Caki2 (cell line): ENCODE data around the gene GUCY1A2. TPM values are rescaled to one million over a fixed set of nuclear protein-coding genes. Genes with fewer than 3 reads are reported as not detected.
"Not testable (repeated sequence)": the region's sequence is repeated elsewhere in the genome, so short reads cannot be mapped to it uniquely, and the experiment has no call there.

Experiments
- DNase-seq: peaks from one replicate; pipeline ENCODE4 v3.0.0-alpha.2; 2015; ENCODE audit warnings: low read depth
- in situ Hi-C: cut with HindIII; loops from 2 replicates; pipeline ENCODE4 v1.10.0; 2016; ENCODE audit warnings: low sequenced_read_pairs, low pct_unique_long_range_greater_than_20kb, mixed read lengths
- total RNA-seq: library from RNA; depleted of rRNA; stranded (reverse); fragments of >200 nt; shearing (Covaris generic); gene quantifications from 2 replicates; pipeline ENCODE4 v1.2.3, GENCODE V29; 2014; ENCODE audit warnings: low replicate concordance

The GUCY1A2 gene
- total RNA-seq, 1 experiment from 2014 or later, result not detected

DNA sequence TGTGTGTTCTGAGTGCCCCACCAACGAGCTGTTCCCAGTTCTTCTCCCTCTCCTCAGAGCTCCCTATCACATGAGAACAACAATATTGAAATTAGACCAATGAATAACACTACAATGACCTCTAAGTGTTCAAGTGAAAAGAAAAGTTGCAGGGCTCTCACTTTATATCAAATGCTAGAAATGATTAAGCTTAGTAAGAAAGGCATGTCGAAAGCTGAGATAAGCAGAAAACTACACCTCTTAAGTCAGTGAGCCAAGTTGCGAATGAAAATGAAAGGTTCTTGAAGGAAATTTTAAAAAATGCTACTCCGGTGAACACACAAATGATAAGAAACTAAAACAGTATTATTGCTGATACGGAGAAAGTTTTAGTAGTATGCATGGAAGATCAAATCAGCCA lies 199.8 kb downstream of the GUCY1A2 start:
- in situ Hi-C loops, result no loop called here
- DNase-seq, result peak; percentile 1

DNA sequence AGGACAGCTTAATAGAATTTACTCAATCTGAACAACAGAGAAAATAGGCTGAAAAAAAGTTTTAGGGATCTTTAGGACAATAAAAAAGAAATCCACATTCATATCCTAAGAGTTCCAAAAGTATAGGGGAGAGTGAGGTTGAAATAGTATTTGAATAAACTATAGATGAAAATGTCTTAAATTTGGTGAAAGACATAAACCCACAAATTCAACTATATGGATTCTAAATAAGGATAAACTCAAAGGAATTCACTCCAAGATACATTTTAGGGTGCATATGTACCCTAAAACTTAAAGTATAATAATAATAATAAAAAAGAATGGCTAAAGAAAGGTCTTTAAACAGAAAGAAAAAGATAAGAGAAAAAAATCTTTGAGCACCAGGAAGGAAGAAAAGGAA lies 203.1 kb downstream of the GUCY1A2 start:
- in situ Hi-C loops, result no loop called here
- no peak for DNase-seq

DNA sequence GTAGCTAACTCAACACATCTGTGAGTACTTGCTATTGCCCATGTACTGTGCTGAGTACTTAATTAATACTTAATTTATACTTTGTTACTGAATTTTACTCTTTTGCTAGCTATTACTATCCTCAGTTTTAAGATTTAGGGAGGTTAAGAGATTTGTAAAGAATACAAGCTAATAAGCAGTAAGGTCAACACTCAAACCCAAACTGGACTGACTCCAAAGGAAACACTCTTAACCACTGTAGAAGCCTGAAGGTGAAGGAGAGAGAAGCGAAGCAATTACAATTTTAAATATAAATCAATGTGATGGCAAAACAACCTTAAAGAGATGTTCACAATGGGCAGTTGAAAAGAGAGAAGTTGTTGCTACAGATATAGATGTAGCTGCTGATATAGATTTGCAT lies 204.5 kb downstream of the GUCY1A2 start:
- no peak for DNase-seq
- in situ Hi-C loops, result no loop called here

DNA sequence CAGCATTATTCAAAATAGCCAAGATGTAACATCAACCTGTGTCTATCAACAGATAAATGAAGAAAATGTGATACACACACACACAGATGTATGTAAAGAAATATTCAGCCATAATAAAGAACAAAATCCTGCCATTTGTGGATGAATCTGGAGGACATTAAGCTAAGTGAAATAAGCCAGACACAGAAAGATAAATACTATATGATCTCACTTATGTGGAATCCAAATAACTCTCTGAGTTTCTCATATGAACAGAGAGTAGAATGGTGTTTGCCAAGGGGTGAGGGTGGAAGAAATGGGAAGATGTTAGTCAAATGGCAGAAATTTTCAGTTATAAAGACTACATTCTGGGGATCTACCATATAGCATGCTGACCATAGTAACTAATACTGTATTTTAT lies 224.2 kb downstream of the GUCY1A2 start:
- DNase-seq, result no peak
- in situ Hi-C loops, result no loop called here

DNA sequence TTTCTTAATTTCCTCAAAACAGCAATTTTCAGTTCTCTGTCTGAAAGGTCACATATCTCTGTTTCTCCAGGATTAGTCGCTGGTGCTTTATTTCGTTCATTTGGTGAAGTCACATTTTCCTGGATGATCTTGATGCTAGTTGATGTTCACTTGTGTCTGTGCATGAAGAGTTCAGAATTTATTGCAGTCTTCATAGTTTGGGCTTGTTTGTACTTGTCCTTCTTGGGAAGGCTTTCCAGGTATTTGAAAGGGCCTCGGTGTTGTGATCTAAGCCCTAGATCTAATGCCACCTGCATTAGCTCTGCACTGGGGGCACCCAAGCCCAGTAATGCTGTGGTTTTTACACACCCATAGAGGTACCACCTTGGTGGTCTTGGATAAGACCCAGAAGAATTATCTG lies 228.9 kb downstream of the GUCY1A2 start:
- DNase-seq, result no peak
- in situ Hi-C loops, result no loop called here

DNA sequence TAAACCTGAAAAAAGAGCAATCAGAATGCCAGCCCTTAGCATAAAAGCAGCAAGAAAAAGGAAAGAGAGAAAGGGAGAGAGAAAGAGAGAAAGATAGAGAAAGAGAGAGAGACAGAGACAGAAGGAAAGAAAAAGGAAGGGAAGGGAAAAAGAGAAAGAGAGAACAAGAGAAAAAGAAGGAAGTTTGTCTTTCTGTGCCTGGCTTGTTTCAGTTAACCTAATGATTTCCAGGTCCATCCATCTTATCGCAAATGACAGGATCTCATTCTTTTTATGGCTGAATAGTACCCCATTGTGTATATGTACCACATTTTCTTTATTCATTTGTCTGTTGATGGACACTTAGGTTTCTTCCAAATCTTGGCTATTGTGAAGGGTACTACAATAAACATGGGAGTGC lies 230.8 kb downstream of the GUCY1A2 start:
- no peak for DNase-seq
- in situ Hi-C loops, result no loop called here

DNA sequence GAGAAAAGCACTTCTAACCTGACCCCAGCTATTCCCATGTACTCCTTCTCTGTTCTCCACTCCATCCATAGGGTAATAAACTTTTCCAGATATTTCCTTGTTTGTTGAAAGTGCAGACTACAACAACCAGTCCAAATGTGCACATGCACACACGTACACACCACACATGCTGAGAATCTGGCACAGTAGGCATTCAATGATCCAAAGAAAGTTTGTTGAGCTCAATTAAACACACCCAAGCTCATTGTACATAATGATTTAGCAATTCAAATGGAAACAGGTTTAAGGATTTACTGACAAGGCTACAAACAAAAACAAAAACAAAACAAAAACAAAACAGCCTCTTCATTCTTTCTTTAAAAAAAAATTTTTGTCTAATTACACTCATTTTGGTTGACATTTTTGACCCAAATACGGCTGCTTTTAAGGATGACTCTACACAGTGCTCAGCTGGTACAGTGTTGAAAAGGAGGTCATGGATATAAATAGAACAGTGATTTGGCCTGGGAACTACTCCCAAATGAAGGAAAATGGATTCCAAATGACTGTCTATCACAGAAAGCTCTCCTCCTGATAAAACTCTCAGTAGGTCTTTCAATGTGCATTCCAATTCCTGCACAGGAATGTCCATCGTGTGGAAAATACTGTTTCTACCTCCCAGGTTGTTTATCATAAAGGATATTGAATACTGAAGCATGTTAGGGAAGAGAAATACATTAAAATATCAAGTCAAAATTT lies 232.2 kb downstream of the GUCY1A2 start:
- in situ Hi-C loops, result no loop called here
- no peak for DNase-seq

DNA sequence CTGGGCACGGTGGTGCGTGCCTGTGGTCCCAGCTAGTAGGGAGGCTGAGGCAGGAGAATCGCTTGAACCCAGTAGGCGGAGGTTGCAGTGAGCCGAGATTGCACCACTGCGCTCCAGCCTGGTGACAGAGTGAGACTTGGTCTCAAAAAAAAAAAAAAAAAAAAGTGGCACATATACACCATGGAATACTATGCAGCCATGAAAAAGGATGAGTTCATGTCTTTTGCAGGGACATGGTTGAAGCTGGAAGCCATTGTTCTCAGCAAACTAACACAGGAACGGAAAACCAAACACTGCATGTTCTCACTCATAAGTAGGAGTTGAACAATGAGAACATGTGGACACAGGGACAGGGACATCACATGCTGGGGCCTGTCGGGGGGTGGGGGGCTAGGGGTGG lies 241.0 kb downstream of the GUCY1A2 start:
- in situ Hi-C loops, DNase-seq: not testable (repeated sequence)

DNA sequence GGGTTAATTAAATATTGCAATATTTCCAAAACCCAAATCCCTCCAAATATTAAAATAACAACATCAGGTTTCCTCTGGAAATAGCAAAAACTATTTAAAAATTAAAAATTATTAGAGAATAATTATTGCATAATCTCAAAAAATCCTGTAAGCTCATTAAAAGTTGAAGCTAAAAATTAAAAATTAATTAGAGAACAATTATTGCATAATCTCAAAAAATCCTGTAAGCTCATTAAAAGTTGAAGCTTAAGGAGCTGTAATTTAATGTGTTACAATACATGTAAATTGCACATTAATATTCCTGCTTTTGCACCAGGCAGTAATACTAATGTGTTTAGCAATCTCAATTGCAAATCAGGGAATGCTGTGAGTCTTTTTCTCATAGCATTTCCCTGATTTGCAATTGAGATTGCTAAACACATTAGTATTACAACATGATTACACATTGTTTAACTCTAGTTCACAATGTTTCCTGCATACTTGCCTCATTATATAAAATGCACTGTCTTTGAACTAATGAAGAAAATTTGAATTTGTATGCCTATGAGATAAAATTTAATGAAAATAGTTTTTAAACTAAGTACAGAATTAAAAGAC lies 247.7 kb downstream of the GUCY1A2 start:
- in situ Hi-C loops, result no loop called here
- no peak for DNase-seq

DNA sequence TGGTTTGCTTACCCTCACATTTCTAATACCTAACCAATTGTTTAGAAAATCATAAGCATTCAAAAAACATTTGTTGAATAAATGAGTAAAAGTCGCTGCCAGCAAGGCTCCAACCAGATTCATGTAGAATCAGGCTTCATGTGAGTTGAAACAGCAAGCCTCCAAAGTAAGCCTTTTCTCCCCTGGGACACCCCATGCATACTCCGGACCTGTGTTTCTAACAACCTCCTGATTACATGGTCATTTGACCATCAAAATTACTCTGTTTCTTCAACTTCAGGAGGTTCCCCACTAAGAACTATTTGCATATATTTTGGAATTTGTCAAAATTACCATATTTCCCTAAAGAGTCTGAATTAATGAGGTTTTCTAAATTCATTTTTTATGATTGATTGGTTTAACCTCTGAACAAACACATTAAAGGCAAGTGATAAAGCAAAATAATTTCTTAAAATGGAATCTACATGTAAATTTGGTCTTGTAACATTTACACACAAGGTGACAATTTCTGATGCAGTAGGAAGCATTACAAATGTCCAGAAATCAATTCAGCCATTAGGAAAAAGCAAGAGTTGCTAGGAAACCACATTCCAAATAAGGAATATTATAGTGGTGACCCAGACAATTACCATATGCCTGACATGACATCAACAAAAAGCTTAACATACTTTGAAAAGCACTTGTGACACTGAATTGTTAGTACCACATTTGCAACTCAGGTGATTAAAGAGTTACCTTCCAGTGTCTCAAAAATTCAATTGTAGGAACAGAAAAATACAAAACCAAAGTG lies 252.6 kb downstream of the GUCY1A2 start:
- DNase-seq, result no peak
- in situ Hi-C loops, result no loop called here

DNA sequence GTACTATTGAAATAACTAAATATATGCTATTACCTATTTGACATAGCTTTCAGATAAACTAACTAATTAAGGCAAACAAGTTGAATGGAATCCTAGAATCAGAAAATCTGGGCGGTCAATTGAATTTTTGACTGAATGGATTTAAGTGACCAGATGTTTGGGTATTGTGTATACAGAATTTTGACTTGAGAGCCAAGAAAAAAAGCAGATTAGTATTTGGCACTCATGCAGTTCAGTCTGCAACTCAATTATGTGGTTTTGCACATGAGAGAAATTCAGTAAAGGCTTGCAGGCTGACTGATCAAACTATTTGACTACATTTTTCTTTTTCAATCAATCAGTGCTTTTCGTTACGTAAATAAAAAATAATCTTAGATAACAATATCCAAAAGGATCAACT lies 254.8 kb downstream of the GUCY1A2 start:
- in situ Hi-C loops, result no loop called here
- no peak for DNase-seq

DNA sequence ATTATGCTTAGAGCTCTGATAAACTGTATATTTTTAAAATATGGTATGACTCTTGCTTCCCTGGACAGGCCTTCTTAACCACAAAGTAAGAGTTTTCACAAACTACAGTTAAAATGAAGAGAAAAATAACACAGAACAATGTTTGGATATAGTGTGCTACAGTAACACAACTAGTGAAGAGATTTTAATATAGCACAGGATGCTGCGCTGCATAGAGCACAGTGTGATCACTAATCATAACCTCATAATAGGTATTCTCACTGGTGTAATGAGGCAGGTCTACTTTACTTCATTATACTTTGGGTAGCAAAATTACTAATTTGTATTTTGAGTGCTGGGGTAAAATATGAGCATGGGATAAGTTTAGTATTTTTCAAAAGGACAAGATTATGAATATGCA lies 256.5 kb downstream of the GUCY1A2 start:
- in situ Hi-C loops, result no loop called here
- DNase-seq, result no peak

DNA sequence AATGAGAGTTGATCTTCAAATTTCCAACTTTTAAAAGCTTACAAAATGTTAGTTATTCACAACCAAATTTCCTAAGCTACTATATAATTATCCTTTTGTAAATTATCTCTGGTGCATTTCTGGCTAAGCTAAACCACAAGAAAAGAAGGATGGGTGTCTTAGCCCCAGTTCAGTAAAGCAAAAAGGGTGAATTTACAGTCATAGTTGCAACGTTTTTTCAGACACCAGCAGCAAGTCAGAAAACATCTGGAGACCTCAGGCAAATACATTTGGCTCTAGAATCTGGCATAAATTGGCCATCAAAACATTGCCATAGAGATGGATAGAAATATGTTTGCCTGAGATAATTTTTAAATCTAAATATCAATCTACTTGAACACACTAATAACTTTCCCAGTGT lies 257.0 kb downstream of the GUCY1A2 start:
- in situ Hi-C loops, result no loop called here
- DNase-seq, result no peak

DNA sequence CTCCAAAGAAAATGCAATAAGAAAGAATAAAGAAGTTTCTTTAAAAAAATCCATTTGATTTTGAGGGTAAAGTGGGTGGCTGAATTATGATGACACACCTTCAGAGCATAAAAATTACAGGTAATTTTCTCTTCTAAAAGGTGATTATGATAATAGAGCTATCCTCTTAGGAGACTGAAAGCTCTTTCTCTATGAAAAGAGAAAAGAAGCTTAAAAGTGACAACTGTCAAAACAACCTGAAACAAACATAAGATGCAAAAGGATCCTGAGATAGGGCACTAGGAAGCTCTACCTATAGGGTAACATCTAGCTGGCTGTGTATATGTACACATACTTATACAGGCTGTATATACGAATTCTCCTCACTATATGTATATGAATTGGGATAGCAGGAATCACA lies 270.2 kb downstream of the GUCY1A2 start:
- in situ Hi-C loops, result no loop called here
- no peak for DNase-seq

DNA sequence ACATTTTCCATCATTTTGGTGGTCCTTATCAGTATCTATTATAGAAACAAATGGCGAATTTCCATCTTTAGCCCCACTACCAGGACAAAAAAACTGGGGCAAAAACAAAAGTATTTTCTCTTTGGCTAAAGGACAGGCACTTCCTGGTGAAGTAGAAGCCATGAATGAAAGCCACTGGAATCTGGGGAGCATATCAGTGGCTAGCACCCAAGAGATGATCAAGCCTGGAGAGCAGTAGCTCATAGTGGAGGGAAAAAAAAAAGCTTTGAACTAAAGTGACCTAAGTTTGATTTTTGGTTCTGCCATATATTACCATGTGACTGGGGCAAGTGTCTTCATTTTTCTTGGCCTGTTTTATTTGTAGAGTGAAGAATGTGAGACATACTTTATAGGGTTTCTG lies 272.3 kb downstream of the GUCY1A2 start:
- DNase-seq, result no peak
- in situ Hi-C loops, result no loop called here

DNA sequence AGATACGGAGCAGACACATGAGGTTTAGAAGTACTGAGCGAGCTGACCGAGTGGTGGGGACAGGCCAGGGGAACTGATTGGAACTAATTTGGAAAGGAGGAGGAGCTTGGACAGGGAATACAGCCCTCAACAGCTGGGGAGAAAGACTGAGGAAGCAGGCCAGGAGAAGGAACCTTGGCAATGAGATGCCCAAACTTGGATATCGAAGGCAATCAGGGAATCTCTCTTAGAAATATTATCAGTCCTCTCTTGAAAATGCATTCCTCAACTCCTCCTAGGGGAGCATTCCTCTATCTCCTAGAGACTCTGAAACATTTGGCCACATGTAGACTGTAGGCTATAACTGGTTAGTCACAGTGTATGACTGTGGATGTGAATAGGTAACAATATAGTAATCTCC lies 284.6 kb downstream of the GUCY1A2 start:
- DNase-seq, result no peak
- in situ Hi-C loops, result no loop called here

DNA sequence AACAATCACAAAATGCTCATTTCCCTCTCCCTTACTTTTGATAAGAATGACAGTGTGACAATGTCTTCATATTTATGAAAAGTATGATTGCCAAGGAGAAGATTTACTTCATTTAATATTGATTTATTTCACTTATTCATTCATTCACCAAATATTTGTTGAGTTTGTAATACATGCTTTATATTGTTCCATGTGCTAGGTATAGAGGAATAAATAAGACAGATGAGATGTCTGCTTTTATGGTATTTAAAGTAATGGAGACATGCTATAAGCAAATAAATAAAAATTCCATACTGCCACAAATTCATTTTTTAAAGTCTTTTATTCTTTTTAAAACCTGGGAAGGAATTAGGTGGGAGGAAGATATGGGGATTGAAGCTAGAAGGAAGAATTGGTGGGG lies 289.4 kb downstream of the GUCY1A2 start:
- in situ Hi-C loops, result no loop called here
- no peak for DNase-seq

DNA sequence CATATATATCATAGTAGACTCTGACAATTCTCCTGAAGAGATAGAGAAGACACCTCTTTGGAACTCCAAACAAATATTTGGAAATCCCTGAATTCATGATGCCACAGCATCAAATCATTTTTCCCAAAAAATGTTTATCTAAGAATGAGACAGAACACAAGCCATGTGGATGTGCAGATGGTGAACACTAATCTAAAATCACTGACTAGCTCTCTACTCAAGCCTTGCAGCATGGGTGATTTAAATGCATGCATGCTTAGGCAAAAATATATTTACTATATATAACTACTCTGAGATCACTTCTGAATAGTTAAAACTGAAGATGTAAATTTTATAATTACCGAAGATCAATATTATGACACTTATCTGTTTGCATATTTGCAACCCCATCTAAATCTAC lies 289.9 kb downstream of the GUCY1A2 start:
- DNase-seq, result no peak
- in situ Hi-C loops, result no loop called here

DNA sequence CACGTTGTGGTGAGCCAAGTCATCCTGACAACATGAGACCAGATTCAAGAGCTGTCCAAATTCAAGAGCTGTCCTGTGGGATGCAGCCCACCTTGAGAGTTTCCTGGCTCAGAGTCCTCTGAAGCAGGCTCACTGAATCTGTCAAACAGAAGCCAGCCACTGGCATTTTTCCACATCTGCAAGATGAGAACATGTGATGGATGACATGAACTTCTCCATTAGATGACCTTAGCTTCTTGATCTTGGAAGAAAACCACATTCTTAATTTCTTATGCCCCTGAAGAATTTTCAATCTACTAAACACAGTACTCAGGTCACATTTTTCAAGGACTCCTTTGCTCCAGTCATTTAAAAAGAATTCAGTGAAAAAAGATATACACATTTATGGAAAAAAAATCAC lies 291.0 kb downstream of the GUCY1A2 start:
- no peak for DNase-seq
- in situ Hi-C loops, result no loop called here
